Neural cell (in vitro differentiated cells): ENCODE measurements around the gene RALGPS1. TPM values are rescaled to one million over a fixed set of nuclear protein-coding genes. Genes with fewer than 3 reads are reported as not detected.

Source experiments
- H2AFZ ChIP-seq: fragments of 200-600, 300-800 bp; sonication (generic), shearing (Covaris generic); 2 replicates; pipeline ENCODE4 v1.6.0; 2014; ENCODE audit warnings: low read depth, mild to moderate bottlenecking, antibody characterized with exemption, low read length, moderate library complexity
- H3F3A ChIP-seq: fragments of 200-600 bp; shearing (Covaris generic); 2 replicates; pipeline ENCODE4 v1.6.1; 2016; ENCODE audit warnings: mild to moderate bottlenecking, moderate library complexity, mixed read lengths, antibody characterized with exemption, low read length; ENCODE audit not compliant: insufficient read depth, poor library complexity, severe bottlenecking
- H3K27ac ChIP-seq: fragments of 200-600, 300-800 bp; sonication (generic), shearing (Covaris generic); 2 replicates; pipeline ENCODE4 v1.5.1; 2014; ENCODE audit warnings: mild to moderate bottlenecking, low read length, moderate library complexity
- H3K27me3 ChIP-seq: fragments of 300-800, 200-600 bp; sonication (generic), shearing (Covaris generic); 2 replicates; pipeline ENCODE4 v1.6.0; 2014; ENCODE audit warnings: mild to moderate bottlenecking, low read depth, low read length, moderate library complexity; ENCODE audit not compliant: insufficient read depth
- H3K36me3 ChIP-seq: fragments of 300-800, 200-600 bp; sonication (generic), shearing (Covaris generic); 2 replicates; pipeline ENCODE4 v1.5.1; 2014; ENCODE audit warnings: mild to moderate bottlenecking, antibody characterized with exemption, low read length, moderate library complexity; ENCODE audit not compliant: insufficient read depth
- H3K4me2 ChIP-seq: fragments of 300-800, 200-600 bp; sonication (generic), shearing (Covaris generic); 2 replicates; pipeline ENCODE4 v1.6.0; 2014; ENCODE audit warnings: mild to moderate bottlenecking, low read length
- H3K4me3 ChIP-seq: fragments of 300-800, 200-600 bp; sonication (generic), shearing (Covaris generic); 2 replicates; pipeline ENCODE4 v1.5.1; 2014; ENCODE audit warnings: mild to moderate bottlenecking, low read length, moderate library complexity
- H3K79me2 ChIP-seq: fragments of 200-600 bp; shearing (Covaris generic); replicated peaks from 2 replicates; pipeline ENCODE4 v1.6.0; 2014; ENCODE audit warnings: mild to moderate bottlenecking, low read length, moderate library complexity; ENCODE audit not compliant: insufficient read depth
- H3K9ac ChIP-seq: fragments of 300-800, 200-600 bp; sonication (generic), shearing (Covaris generic); 2 replicates; pipeline ENCODE4 v1.6.1; 2016; ENCODE audit warnings: mild to moderate bottlenecking, low read length, mixed read lengths
- H3K9me2 ChIP-seq: fragments of 200-600 bp; shearing (Covaris generic); 2 replicates; pipeline ENCODE4 v1.6.1; 2016; ENCODE audit warnings: mild to moderate bottlenecking, low read length, mixed read lengths; ENCODE audit not compliant: insufficient read depth
- H3K9me3 ChIP-seq: fragments of 200-600, 300-800 bp; sonication (generic), shearing (Covaris generic); 2 replicates; pipeline ENCODE4 v1.6.1; 2016; ENCODE audit warnings: mild to moderate bottlenecking, mixed run types, low read length, moderate library complexity, mixed read lengths
- H4K20me1 ChIP-seq: fragments of 200-600 bp; shearing (Covaris generic); 2 replicates; pipeline ENCODE4 v1.6.1; 2016; ENCODE audit warnings: mild to moderate bottlenecking, mixed run types; ENCODE audit not compliant: insufficient read depth
- EZH2 ChIP-seq: fragments of 200-600, 300-800 bp; shearing (Covaris generic), sonication (generic); IDR thresholded peaks from 2 replicates; pipeline ENCODE4 v1.6.1; 2014; ENCODE audit warnings: antibody characterized with exemption, low read length, borderline replicate concordance, mild to moderate bottlenecking; ENCODE audit not compliant: insufficient read depth, poor library complexity, severe bottlenecking
- MXI1 ChIP-seq: fragments of 450-650 bp; conservative IDR thresholded peaks from 2 replicates; pipeline ENCODE4 v1.6.1; 2014; ENCODE audit warnings: antibody characterized with exemption, mild to moderate bottlenecking; ENCODE audit not compliant: poor library complexity, severe bottlenecking
- POLR2AphosphoS5 ChIP-seq: IDR thresholded peaks from 2 replicates; pipeline ENCODE4 v1.6.1; 2012
- SMC3 ChIP-seq: fragments of 450-650 bp; conservative IDR thresholded peaks from 2 replicates; pipeline ENCODE4 v1.6.1; 2014; ENCODE audit warnings: antibody characterized with exemption, mild to moderate bottlenecking, moderate library complexity; ENCODE audit not compliant: poor library complexity
- TAF1 ChIP-seq: IDR thresholded peaks from 2 replicates; pipeline ENCODE4 v1.6.1; 2012; ENCODE audit warnings: low read depth
- polyA plus RNA-seq: library from polyadenylated mRNA; depleted of rRNA; stranded (reverse); fragments of >200 nt; gene quantifications from 2 replicates; pipeline ENCODE4 v1.2.3, GENCODE V29; 2014
- TF ChIP-seq, protein P1 (sequence below): IDR thresholded peaks from 2 replicates; pipeline ENCODE4 v1.6.1; 2012; ENCODE audit warnings: borderline replicate concordance
- TF ChIP-seq, protein P2 (sequence below): fragments of 450-650 bp; IDR thresholded peaks from 2 replicates; pipeline ENCODE4 v1.5.1; 2014; ENCODE audit warnings: antibody characterized with exemption, mild to moderate bottlenecking, moderate library complexity; ENCODE audit not compliant: poor library complexity, severe bottlenecking

Gene RALGPS1
- polyA plus RNA-seq, 1 donor from 2014 or later = 37.1 TPM

DNA sequence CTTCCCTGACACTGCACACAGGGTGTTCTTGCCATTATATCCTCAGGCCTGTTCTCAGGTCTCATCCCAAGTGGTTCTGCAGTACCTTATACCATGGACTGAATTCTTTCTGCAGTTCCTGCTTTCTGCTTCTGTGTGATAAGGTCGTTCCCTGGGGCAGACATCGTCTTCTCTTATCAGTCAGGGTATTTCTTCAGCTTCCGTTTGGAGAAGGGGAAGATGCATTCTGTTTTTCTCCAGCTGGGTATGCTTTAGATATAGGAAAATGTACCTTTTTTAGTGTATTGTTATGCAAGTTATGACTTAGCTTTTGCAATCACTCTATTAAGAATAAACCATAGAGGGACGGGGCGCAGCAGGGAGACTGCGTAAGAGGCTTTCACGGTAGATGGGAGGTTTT is 31.1 kb downstream of the RALGPS1 start:
- TF ChIP-seq EZH2 (no peak), POLR2AphosphoS5 (no peak), SMC3 (no peak), TAF1 (no peak)
- TF ChIP-seq, protein P1, sequence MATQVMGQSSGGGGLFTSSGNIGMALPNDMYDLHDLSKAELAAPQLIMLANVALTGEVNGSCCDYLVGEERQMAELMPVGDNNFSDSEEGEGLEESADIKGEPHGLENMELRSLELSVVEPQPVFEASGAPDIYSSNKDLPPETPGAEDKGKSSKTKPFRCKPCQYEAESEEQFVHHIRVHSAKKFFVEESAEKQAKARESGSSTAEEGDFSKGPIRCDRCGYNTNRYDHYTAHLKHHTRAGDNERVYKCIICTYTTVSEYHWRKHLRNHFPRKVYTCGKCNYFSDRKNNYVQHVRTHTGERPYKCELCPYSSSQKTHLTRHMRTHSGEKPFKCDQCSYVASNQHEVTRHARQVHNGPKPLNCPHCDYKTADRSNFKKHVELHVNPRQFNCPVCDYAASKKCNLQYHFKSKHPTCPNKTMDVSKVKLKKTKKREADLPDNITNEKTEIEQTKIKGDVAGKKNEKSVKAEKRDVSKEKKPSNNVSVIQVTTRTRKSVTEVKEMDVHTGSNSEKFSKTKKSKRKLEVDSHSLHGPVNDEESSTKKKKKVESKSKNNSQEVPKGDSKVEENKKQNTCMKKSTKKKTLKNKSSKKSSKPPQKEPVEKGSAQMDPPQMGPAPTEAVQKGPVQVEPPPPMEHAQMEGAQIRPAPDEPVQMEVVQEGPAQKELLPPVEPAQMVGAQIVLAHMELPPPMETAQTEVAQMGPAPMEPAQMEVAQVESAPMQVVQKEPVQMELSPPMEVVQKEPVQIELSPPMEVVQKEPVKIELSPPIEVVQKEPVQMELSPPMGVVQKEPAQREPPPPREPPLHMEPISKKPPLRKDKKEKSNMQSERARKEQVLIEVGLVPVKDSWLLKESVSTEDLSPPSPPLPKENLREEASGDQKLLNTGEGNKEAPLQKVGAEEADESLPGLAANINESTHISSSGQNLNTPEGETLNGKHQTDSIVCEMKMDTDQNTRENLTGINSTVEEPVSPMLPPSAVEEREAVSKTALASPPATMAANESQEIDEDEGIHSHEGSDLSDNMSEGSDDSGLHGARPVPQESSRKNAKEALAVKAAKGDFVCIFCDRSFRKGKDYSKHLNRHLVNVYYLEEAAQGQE = no peak
- TF ChIP-seq, protein P2, sequence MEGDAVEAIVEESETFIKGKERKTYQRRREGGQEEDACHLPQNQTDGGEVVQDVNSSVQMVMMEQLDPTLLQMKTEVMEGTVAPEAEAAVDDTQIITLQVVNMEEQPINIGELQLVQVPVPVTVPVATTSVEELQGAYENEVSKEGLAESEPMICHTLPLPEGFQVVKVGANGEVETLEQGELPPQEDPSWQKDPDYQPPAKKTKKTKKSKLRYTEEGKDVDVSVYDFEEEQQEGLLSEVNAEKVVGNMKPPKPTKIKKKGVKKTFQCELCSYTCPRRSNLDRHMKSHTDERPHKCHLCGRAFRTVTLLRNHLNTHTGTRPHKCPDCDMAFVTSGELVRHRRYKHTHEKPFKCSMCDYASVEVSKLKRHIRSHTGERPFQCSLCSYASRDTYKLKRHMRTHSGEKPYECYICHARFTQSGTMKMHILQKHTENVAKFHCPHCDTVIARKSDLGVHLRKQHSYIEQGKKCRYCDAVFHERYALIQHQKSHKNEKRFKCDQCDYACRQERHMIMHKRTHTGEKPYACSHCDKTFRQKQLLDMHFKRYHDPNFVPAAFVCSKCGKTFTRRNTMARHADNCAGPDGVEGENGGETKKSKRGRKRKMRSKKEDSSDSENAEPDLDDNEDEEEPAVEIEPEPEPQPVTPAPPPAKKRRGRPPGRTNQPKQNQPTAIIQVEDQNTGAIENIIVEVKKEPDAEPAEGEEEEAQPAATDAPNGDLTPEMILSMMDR = no peak
- Histone ChIP-seq H3K9me2 (no peaks in the 10 kb centered on the region), H3K9ac (no peak overlapping the region), H3K27ac (no peak overlapping the region), H3K9me3 (no peaks in the 10 kb centered on the region), H3K79me2 (no peaks in the 10 kb centered on the region), H3K4me3 (no peak overlapping the region), H4K20me1 (no peaks in the 10 kb centered on the region), H3K4me2 (no peak overlapping the region), H3K27me3 (no peaks in the 10 kb centered on the region), H3K36me3 (no peaks in the 10 kb centered on the region), H3F3A (no peaks in the 10 kb centered on the region), H2AFZ (no peak overlapping the region)

DNA sequence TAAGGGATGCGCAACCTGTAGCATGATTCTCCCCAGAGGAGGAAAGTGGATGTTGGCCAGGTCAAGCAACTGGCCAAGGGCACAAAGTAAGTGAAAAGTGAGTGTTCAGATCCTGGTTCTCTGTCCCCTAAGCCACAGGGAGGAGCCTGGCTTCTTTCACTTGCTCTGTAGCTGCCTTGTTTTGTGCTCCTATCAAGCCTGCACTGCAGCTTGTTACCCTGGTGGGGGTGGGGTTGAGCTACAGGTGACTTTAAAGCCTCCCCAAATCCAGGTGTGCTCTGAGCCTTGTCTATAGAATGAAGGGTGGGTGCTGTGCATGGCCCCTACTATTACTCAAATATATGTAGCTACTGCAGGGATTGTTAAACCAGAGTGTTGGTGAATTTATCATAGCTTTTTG is 32.9 kb downstream of the RALGPS1 start:
- Histone ChIP-seq H4K20me1 (no peaks in the 10 kb centered on the region), H3K9ac (no peak overlapping the region), H3K4me2 (no peak overlapping the region), H3K4me3 (no peak overlapping the region), H3K9me3 (no peaks in the 10 kb centered on the region), H3F3A (no peaks in the 10 kb centered on the region), H3K79me2 (no peaks in the 10 kb centered on the region), H3K27ac (no peak overlapping the region), H3K27me3 (no peaks in the 10 kb centered on the region), H3K36me3 (no peaks in the 10 kb centered on the region), H3K9me2 (no peaks in the 10 kb centered on the region), H2AFZ (no peak overlapping the region)
- TF ChIP-seq, protein P1 = no peak
- no peak for TF ChIP-seq TAF1
- TF ChIP-seq MXI1 = no peak
